Measurements from ENCODE around the gene TGFB1I1.

Gene TGFB1I1

GRCh38 chr16:31467858-31468257 lies 4.1 kb upstream of the TGFB1I1 start:
- TF ChIP-seq MAX (IDR thresholded peaks at IDR 0.05) (no peak), RAD21 (IDR thresholded peaks at IDR 0.05; ENCODE audit: low read depth) (no peak), CREB1 (IDR thresholded peaks at IDR 0.05; ENCODE audit: low read depth) (no peak), FOXM1 (IDR thresholded peaks at IDR 0.05; ENCODE audit: borderline replicate concordance, low read depth) (no peak), YY1 (IDR thresholded peaks at IDR 0.05; ENCODE audit: low read depth) (no peak), NFIC (IDR thresholded peaks at IDR 0.05) (no peak), CEBPB (IDR thresholded peaks at IDR 0.05) (no peak)

GRCh38 chr16:31470615-31471014 lies 1.3 kb upstream of the TGFB1I1 start:
- no peak for TF ChIP-seq MAX (IDR thresholded peaks at IDR 0.05)
- no peak for TF ChIP-seq RAD21 (IDR thresholded peaks at IDR 0.05; ENCODE audit: low read depth)
- TF ChIP-seq USF1 (IDR thresholded peaks at IDR 0.05), result no peak
- no peak for TF ChIP-seq FOXM1 (IDR thresholded peaks at IDR 0.05; ENCODE audit: borderline replicate concordance, low read depth)
- TF ChIP-seq REST (IDR thresholded peaks at IDR 0.05; ENCODE audit: low read depth), result no peak

- TF ChIP-seq TAF1 (IDR thresholded peaks at IDR 0.05; ENCODE audit: low read depth) (no peak), EP300 (IDR thresholded peaks at IDR 0.05; ENCODE audit: borderline replicate concordance) (no peak), EGR1 (IDR thresholded peaks at IDR 0.05) (no peak), REST (IDR thresholded peaks at IDR 0.05; ENCODE audit: low read depth) (no peak), TCF12 (IDR thresholded peaks at IDR 0.05; ENCODE audit: low read depth) (no peak), RAD21 (IDR thresholded peaks at IDR 0.05; ENCODE audit: low read depth) (no peak), MAX (IDR thresholded peaks at IDR 0.05) (no peak), CREB1 (IDR thresholded peaks at IDR 0.05; ENCODE audit: low read depth) (no peak), ZBTB7A (IDR thresholded peaks at IDR 0.05; ENCODE audit: low read depth) (no peak)
Observed at GRCh38 chr16:31471241-31471874, 594 bp upstream of the TGFB1I1 start.

GRCh38 chr16:31472709-31473203 lies 804 bp downstream of the TGFB1I1 start:
- TF ChIP-seq TEAD4 (IDR thresholded peaks at IDR 0.05), result no peak
- peak; percentile 19; the same call in 1 of the 2 replicates for TF ChIP-seq MAX (IDR thresholded peaks at IDR 0.05)
- peak; percentile 44 for TF ChIP-seq TAF1 (IDR thresholded peaks at IDR 0.05; ENCODE audit: low read depth)
- TF ChIP-seq FOXM1 (IDR thresholded peaks at IDR 0.05; ENCODE audit: borderline replicate concordance, low read depth), result peak; percentile 85
- TF ChIP-seq RAD21 (IDR thresholded peaks at IDR 0.05; ENCODE audit: low read depth), result peak; percentile 42; the same call in 1 of the 2 replicates
- peak; percentile 22; the same call in 1 of the 2 replicates for TF ChIP-seq TCF12 (IDR thresholded peaks at IDR 0.05; ENCODE audit: low read depth)
- TF ChIP-seq USF1 (IDR thresholded peaks at IDR 0.05), result no peak
- no peak for TF ChIP-seq EGR1 (IDR thresholded peaks at IDR 0.05)
- peak; percentile 49; the same call in 1 of the 2 replicates for TF ChIP-seq YY1 (IDR thresholded peaks at IDR 0.05; ENCODE audit: low read depth)
- TF ChIP-seq NFIC (IDR thresholded peaks at IDR 0.05), result peak; percentile 90

GRCh38 chr16:31473264-31473984 lies 1.5 kb downstream of the TGFB1I1 start:
- TF ChIP-seq TCF12 (IDR thresholded peaks at IDR 0.05; ENCODE audit: low read depth) (no peak), YY1 (IDR thresholded peaks at IDR 0.05; ENCODE audit: low read depth) (no peak), CREB1 (IDR thresholded peaks at IDR 0.05; ENCODE audit: low read depth) (no peak), EP300 (IDR thresholded peaks at IDR 0.05; ENCODE audit: borderline replicate concordance) (no peak), CEBPB (IDR thresholded peaks at IDR 0.05) (no peak), ZBTB7A (IDR thresholded peaks at IDR 0.05; ENCODE audit: low read depth) (no peak), USF1 (IDR thresholded peaks at IDR 0.05) (no peak), MAX (IDR thresholded peaks at IDR 0.05) (no peak), NFIC (IDR thresholded peaks at IDR 0.05) (no peak)

Measured in Ishikawa (cell line).